OCI-LY7 (cell line): ENCODE data around the gene PHF24. TPM values are rescaled to one million over a fixed set of nuclear protein-coding genes. Genes with fewer than 3 reads are reported as not detected.

Source experiments
- BruUV-seq: library from RNA; stranded (reverse); fragments of 400-500 nt; replicated peaks from 2 replicates; lab custom pipeline; 2021; lab: Mats Ljungman, UMichigan
- CTCF ChIA-PET: fragments of 300-600 bp; sonication (Branson Sonifier 250); formaldehyde crosslinking; loops from one replicate; lab custom pipeline; 2022; ENCODE audit warnings: antibody characterized with exemption; ENCODE audit not compliant: unreplicated experiment; lab: Charles Lee
- POLR2A ChIA-PET: fragments of 300-600 bp; sonication (Branson Sonifier 250); formaldehyde crosslinking; loops from one replicate; lab custom pipeline; 2022; ENCODE audit warnings: antibody characterized with exemption; lab: Charles Lee
- DNase-seq: peaks from one replicate; pipeline ENCODE4 v3.0.0-alpha.2; 2015; ENCODE audit warnings: low spot score
- H2AFZ ChIP-seq: fragments of 200-600 bp; sonication (generic), shearing (Covaris generic); 2 replicates; pipeline ENCODE4 v1.6.1; 2014; ENCODE audit warnings: mild to moderate bottlenecking, antibody characterized with exemption, low read length, moderate library complexity
- H3K27ac ChIP-seq: fragments of 200-600 bp; sonication (generic); 2 replicates; pipeline ENCODE4 v1.5.1; 2014; ENCODE audit warnings: mixed run types, low read depth, mild to moderate bottlenecking, moderate library complexity, low read length, inconsistent platforms; ENCODE audit not compliant: poor library complexity, severe bottlenecking
- H3K36me3 ChIP-seq: fragments of 200-600 bp; sonication (generic); 2 replicates; pipeline ENCODE4 v1.6.1; 2014; ENCODE audit warnings: mild to moderate bottlenecking, antibody characterized with exemption, low read length, moderate library complexity, mixed read lengths; ENCODE audit not compliant: insufficient read depth
- H3K4me1 ChIP-seq: fragments of 200-600 bp; sonication (generic); 2 replicates; pipeline ENCODE4 v1.5.1; 2014; ENCODE audit warnings: mild to moderate bottlenecking, low read length; ENCODE audit not compliant: insufficient read depth, poor library complexity, severe bottlenecking
- H3K4me2 ChIP-seq: fragments of 200-600 bp; sonication (generic); 2 replicates; pipeline ENCODE4 v1.6.1; 2014; ENCODE audit warnings: mild to moderate bottlenecking, low read length
- H3K4me3 ChIP-seq: fragments of 200-600 bp; sonication (generic); 2 replicates; pipeline ENCODE4 v1.5.1; 2014; ENCODE audit warnings: mild to moderate bottlenecking, low read depth, low read length; ENCODE audit not compliant: poor library complexity, severe bottlenecking
- H3K79me2 ChIP-seq: fragments of 200-600 bp; sonication (generic); 2 replicates; pipeline ENCODE4 v1.6.1; 2016; ENCODE audit warnings: low read depth, mild to moderate bottlenecking, low read length, moderate library complexity, mixed read lengths; ENCODE audit not compliant: insufficient read depth
- H3K9me2 ChIP-seq: fragments of 200-600 bp; sonication (generic); 2 replicates; pipeline ENCODE4 v1.6.1; 2016; ENCODE audit warnings: mild to moderate bottlenecking, low read length, mixed read lengths; ENCODE audit not compliant: insufficient read depth
- H3K9me3 ChIP-seq: fragments of 200-600 bp; sonication (generic); 2 replicates; pipeline ENCODE4 v1.6.1; 2014; ENCODE audit warnings: mild to moderate bottlenecking, mixed run types, low read length, mixed read lengths
- H4K20me1 ChIP-seq: fragments of 200-600 bp; sonication (generic); 2 replicates; pipeline ENCODE4 v1.6.1; 2014; ENCODE audit warnings: mild to moderate bottlenecking, antibody characterized with exemption, low read length, moderate library complexity, mixed read lengths; ENCODE audit not compliant: insufficient read depth
- CTCF ChIP-seq: fragments of 200-600 bp; sonication (generic); conservative IDR thresholded peaks from 2 replicates; pipeline ENCODE4 v1.5.1; 2014; ENCODE audit warnings: mild to moderate bottlenecking, antibody characterized with exemption, low read length, moderate library complexity, mixed read lengths
- EZH2phosphoT487 ChIP-seq: fragments of 200-600 bp; sonication (generic); IDR thresholded peaks from 2 replicates; pipeline ENCODE4 v1.6.1; 2018; ENCODE audit warnings: low read depth, borderline replicate concordance, mild to moderate bottlenecking, mixed run types, antibody characterized with exemption, low read length, moderate library complexity, mixed read lengths
- intact Hi-C: fragments of 100-400 bp; cut with micrococcal nuclease; formaldehyde crosslinking; loops from one replicate; pipeline ENCODE4 v1.10.0; 2022; ENCODE audit not compliant: unreplicated experiment
- total RNA-seq, 2 experiments: library from RNA; depleted of rRNA in 1 of 2; stranded (reverse); fragments of >200 nt in 1 of 2; shearing (Covaris generic) in 1 of 2; gene quantifications; 2 replicates each; pipeline ENCODE4 v1.2.3, GENCODE V29; 2014 to 2022

PHF24 gene
- total RNA-seq, 2 experiments from 2014 or later: not detected

DNA sequence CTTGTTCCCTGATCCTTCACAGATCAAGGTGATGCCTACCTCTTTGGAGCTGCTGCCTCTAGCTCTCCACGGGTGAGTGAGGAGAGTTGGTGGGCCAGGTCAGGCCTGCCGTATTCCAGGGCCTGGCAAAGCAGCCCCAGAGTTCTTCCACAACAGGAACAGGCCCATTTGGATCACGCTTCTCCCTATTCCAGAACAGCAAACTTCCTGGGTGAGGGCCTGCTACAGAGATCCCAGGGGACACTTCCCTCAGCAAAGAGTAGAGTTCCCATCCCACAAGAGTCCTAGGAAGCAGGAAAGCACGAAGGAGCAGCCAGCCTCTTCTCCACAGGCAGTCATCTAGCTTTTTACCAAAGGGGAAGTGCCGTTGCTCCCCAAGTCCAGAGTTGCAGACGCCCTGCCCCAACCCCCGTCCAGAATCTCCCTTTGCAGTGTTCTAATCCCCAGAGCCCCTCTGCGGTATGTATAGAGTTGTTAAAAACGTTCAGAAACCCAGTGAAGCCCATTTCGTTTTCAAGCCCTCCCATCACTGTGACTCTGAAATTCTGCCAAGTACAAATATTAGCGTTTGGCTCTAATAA lies 22.2 kb downstream of the PHF24 start:
- no peaks in the 10 kb centered on the region for H3K9me3 ChIP-seq
- H3K4me3 ChIP-seq: no peak overlapping the region
- no TSS peak for BruUV-seq
- H3K27ac ChIP-seq: no peak overlapping the region
- intact Hi-C loops: no loop called here
- ChIA-PET CTCF (no interaction called here), POLR2A (no interaction called here)
- no peak overlapping the region for H2AFZ ChIP-seq
- H4K20me1 ChIP-seq: no peaks in the 10 kb centered on the region
- H3K4me2 ChIP-seq: no peak overlapping the region
- TF ChIP-seq EZH2phosphoT487 (no peak), CTCF (no peak)
- H3K79me2 ChIP-seq: no peaks in the 10 kb centered on the region
- H3K36me3 ChIP-seq: no peaks in the 10 kb centered on the region
- H3K9me2 ChIP-seq: no peaks in the 10 kb centered on the region
- peaks cover 32% of the 10 kb centered on the region for H3K4me1 ChIP-seq
- DNase-seq: no peak

DNA sequence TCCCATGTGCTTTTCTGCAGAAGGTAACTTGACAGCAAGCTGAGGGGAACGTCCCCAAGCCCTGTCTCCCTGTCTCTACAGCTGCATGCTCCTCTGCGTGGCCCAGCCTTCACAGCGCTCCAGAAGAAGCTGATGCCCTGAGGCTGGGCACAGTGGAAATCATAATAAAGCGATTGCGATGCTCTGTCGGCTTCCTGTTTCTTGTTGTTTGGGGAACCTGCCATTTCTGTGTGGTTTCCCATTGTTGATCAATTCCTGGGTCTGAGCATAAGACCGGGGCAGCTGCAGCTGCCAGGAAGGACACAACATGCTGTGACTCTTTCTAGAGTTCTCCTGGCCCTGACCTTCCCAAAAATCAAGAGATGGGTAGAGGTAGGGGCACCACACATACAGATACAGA lies 24.3 kb downstream of the PHF24 start:
- Histone ChIP-seq H3K4me1 (peaks cover 53% of the 10 kb centered on the region), H3K9me3 (no peaks in the 10 kb centered on the region), H3K27ac (peak overlapping the region; percentile 74), H3K4me2 (peak overlapping the region; percentile 63), H3K9me2 (no peaks in the 10 kb centered on the region), H3K4me3 (peak overlapping the region; percentile 18), H3K79me2 (no peaks in the 10 kb centered on the region), H3K36me3 (no peaks in the 10 kb centered on the region), H2AFZ (peak overlapping the region; percentile 39; the same call in 1 of the 2 replicates), H4K20me1 (no peaks in the 10 kb centered on the region)
- DNase-seq: no peak
- ChIA-PET CTCF (interaction anchor here (1.0 kb wide), 1 partner anchor 83 kb away, joined by 4 read pairs; no protein-coding TSS in a partner anchor), POLR2A (interaction anchor here (0.6 kb wide), 2 partner anchors 16 to 89 kb away, joined by 3 to 4 read pairs; no protein-coding TSS in a partner anchor)
- intact Hi-C loops: no loop called here
- TF ChIP-seq EZH2phosphoT487: no peak
- no peak for TF ChIP-seq CTCF
- no TSS peak for BruUV-seq

- H3K4me1 ChIP-seq: peaks cover 61% of the 10 kb centered on the region
- H3K9me3 ChIP-seq: no peaks in the 10 kb centered on the region
- POLR2A ChIA-PET: no interaction called here
- CTCF ChIA-PET: interaction anchor here (0.6 kb wide), 1 partner anchor 29 kb away, joined by 3 read pairs; no protein-coding TSS in a partner anchor
- H3K4me3 ChIP-seq: peak overlapping the region; percentile 24
- no peaks in the 10 kb centered on the region for H3K79me2 ChIP-seq
- TF ChIP-seq EZH2phosphoT487 (no peak), CTCF (no peak)
- H3K4me2 ChIP-seq: peak overlapping the region; percentile 63
- no peaks in the 10 kb centered on the region for H3K36me3 ChIP-seq
- no peaks in the 10 kb centered on the region for H3K9me2 ChIP-seq
- no peaks in the 10 kb centered on the region for H4K20me1 ChIP-seq
- peak; percentile 86 for DNase-seq
- intact Hi-C loops: no loop called here
- no TSS peak for BruUV-seq
- H2AFZ ChIP-seq: peak overlapping the region; percentile 39
- peak overlapping the region; percentile 74 for H3K27ac ChIP-seq
Observed at GRCh38 chr9:34983209-34983608, 25.1 kb downstream of the PHF24 start.
